Stomach (tissue), 4 donors: ENCODE measurements around the gene IL6ST.

Source experiments
- CTCF ChIP-seq, 7 experiments: fragments of 450-650 bp in 4 of 7; fragments of 200-600 bp in 3 of 7; sonication (generic) in 3 of 7; IDR thresholded peaks; one replicate each; pipeline ENCODE4 v1.5.1; 2016 to 2019; ENCODE audit warnings: antibody characterized with exemption in 7 of 7, control low read depth in 2 of 7, mild to moderate bottlenecking in 1 of 7
- POLR2A ChIP-seq, 4 donors: fragments of 450-650 bp; IDR thresholded peaks; one replicate each; pipeline ENCODE4 v1.6.1; 2016; ENCODE audit warnings: antibody characterized with exemption in 4 of 4, control low read depth in 2 of 4, mild to moderate bottlenecking in 1 of 4, moderate library complexity in 1 of 4

GRCh38 chr5:55929020-55929799 lies 65.6 kb downstream of the IL6ST start:
- no peak for TF ChIP-seq CTCF (IDR thresholded peaks at IDR 0.05)
- TF ChIP-seq POLR2A (IDR thresholded peaks at IDR 0.05): no peak
